ENCODE data around the gene KMT2C. TPM values are rescaled to one million over a fixed set of nuclear protein-coding genes. Genes with fewer than 3 reads are reported as not detected.

The KMT2C gene
- total RNA-seq, 1 donor from 2014 or later = 101 TPM

GRCh38 chr7:152176797-152177196 is 259.0 kb downstream of the KMT2C start:
- no peak overlapping the region for H3K4me3 ChIP-seq
- H3K27ac ChIP-seq = no peak overlapping the region
- no peaks in the 10 kb centered on the region for H3K9me3 ChIP-seq
- DNase-seq (no peak), ATAC-seq (no peak)
- H3K36me3 ChIP-seq = peaks cover 93% of the 10 kb centered on the region
- no peak for TF ChIP-seq CTCF (IDR thresholded peaks at IDR 0.05)
- no peaks in the 10 kb centered on the region for H3K4me1 ChIP-seq
- no peaks in the 10 kb centered on the region for H3K27me3 ChIP-seq (ENCODE audit: low read depth)
- intact Hi-C loops (cut with DNase I) = no loop called here

GRCh38 chr7:152173372-152174070 is 262.3 kb downstream of the KMT2C start:
- no peaks in the 10 kb centered on the region for H3K4me1 ChIP-seq
- H3K36me3 ChIP-seq = peaks cover 93% of the 10 kb centered on the region

GRCh38 chr7:152162287-152162686 is 273.5 kb downstream of the KMT2C start:
- H3K36me3 ChIP-seq = peaks cover 95% of the 10 kb centered on the region
- no peak overlapping the region for H3K4me3 ChIP-seq
- H3K27ac ChIP-seq = no peak overlapping the region
- H3K4me1 ChIP-seq = no peaks in the 10 kb centered on the region
- no peak for TF ChIP-seq CTCF (IDR thresholded peaks at IDR 0.05)
- DNase-seq (no peak), ATAC-seq (no peak)
- intact Hi-C loops (cut with DNase I) = no loop called here
- H3K27me3 ChIP-seq (ENCODE audit: low read depth) = no peaks in the 10 kb centered on the region
- H3K9me3 ChIP-seq = no peaks in the 10 kb centered on the region

More at GRCh38 chr7:152173372-152174070, 262.3 kb downstream of the KMT2C start:
- H3K27me3 ChIP-seq (ENCODE audit: low read depth) = no peaks in the 10 kb centered on the region
- intact Hi-C loops (cut with DNase I) = no loop called here
- no peak for DNase-seq
- no peak for TF ChIP-seq CTCF (IDR thresholded peaks at IDR 0.05)
- H3K9me3 ChIP-seq = no peaks in the 10 kb centered on the region
- H3K4me3 ChIP-seq = no peak overlapping the region
- no peak for ATAC-seq
- H3K27ac ChIP-seq = no peak overlapping the region

- no peak for ATAC-seq
- intact Hi-C loops (cut with DNase I) = no loop called here
These were observed 274.6 kb downstream of the KMT2C start for GRCh38 chr7:152161171-152161570.

GRCh38 chr7:152158801-152159587 is 276.8 kb downstream of the KMT2C start:
- no peak overlapping the region for H3K4me3 ChIP-seq
- H3K9me3 ChIP-seq = no peaks in the 10 kb centered on the region
- ATAC-seq = peak in 1 of 2 donors; percentile 60
- H3K4me1 ChIP-seq = no peaks in the 10 kb centered on the region
- no peak for DNase-seq
- H3K27me3 ChIP-seq (ENCODE audit: low read depth) = no peaks in the 10 kb centered on the region
- no peak for TF ChIP-seq CTCF (IDR thresholded peaks at IDR 0.05)
- intact Hi-C loops (cut with DNase I) = no loop called here
- H3K36me3 ChIP-seq = peaks cover 99% of the 10 kb centered on the region
- no peak overlapping the region for H3K27ac ChIP-seq

More at GRCh38 chr7:152161171-152161570, 274.6 kb downstream of the KMT2C start:
- Histone ChIP-seq H3K27ac (no peak overlapping the region), H3K4me3 (no peak overlapping the region), H3K4me1 (no peaks in the 10 kb centered on the region), H3K9me3 (no peaks in the 10 kb centered on the region), H3K27me3 (ENCODE audit: low read depth) (no peaks in the 10 kb centered on the region), H3K36me3 (peaks cover 95% of the 10 kb centered on the region)
- DNase-seq = no peak
- TF ChIP-seq CTCF (IDR thresholded peaks at IDR 0.05) = no peak

All from lower lobe of right lung (tissue), 2 donors.